HG03439 (cell line): ENCODE results near the gene OR6M1.
A peak's percentile ranks its signal among the peaks of the same experiment; 100 is the strongest.

Source experiments
- ATAC-seq: cut with Tn5 transposase; IDR thresholded peaks from one replicate; pipeline ENCODE4 v1.9.1; 2021; ENCODE audit warnings: mild to moderate bottlenecking, moderate library complexity; ENCODE audit not compliant: unreplicated experiment

Gene OR6M1

DNA sequence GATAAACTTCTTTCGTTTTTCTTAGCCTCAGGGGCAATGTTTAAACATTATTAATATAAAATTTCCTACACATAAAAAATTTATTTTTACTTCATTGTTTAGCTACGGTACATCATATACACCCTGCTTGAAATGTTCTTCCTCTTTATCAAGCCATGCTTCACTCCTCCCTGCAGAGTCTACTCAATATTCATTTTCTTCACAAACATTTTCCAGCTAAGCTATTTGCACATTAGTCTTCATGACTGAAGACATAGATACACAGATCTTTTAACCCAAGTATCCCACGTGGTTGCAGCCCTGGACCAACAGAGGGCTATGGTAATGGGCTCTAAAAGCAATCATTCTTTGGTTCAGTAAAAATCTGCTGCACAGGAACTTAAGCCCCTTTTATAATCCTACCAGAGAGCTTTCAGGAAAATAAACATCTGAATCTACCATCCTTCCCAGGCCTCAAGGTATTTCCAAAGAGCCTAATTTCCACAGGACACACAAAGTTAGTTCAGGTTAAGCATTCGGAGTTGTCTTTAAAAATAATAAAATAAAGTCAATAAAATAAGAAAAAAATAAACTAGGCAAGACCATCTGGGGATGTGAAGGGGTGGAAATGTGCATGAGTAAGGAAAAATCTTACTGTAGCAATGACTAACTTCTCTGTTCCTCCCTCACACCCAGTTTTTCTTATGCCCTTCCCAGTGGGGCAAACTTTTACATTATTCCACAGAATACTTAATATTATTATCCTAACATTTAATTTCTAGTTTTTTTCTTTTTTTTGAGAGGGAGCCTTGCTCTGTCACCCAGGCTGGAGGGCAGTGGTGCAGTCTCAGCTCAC lies 30.2 kb downstream of the OR6M1 start:
- no peak for ATAC-seq

DNA sequence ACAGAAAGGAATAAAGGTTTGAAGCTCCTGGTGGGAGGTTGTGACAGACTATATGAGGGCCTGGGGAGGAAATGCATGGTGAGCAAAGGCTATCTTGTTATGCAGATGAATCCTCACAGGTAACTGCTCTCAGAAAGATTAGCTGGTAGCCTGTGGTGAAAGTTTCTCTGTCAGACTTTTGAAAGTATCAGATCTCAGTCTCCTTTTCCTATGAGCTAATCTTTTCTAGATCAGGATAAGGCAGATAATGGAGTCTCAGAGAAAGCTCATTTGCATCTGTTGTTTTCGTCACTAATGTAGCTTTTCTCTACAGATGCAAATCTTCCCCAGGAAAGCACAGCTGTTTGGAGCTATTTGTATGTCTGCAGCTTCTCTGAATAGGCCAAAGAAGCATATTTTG lies 30.9 kb downstream of the OR6M1 start:
- ATAC-seq: no peak

DNA sequence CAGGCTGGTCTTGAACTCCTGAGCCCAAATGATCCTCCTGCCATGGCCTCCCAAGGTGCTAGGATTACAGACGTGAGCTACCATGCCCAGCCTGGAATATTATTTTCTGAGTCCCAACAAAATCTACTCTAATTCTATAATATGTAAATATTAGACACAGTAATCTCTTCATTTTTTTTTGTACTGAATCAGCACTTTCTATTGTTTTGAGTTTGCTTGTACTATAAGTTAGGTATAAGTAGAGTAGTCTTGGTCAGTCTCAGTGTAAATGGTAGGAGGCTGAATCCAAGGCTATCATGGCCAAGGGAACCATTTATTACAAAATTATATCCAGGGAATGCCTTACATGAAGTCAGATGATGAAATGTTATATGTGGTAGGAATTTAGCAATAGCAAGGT lies 32.2 kb downstream of the OR6M1 start:
- no peak for ATAC-seq

DNA sequence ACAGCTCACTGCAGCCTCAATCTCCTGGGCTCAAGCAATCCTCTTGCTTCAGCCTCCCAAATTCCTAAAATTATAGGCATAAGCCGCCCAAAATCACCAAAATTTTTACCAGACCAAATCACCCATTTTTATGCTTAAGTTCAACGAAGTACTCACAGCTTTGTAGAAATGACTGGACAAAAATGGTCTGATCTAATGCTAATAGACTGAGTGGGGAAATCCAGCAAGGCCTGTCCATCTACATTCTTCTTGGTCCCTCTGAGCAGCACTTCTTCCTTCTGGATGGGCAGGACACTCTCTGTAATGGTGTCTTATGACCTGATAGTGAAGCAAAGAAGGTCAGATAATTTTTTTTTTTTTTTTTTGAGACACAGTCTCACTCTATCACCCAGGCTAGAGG lies 33.1 kb downstream of the OR6M1 start:
- ATAC-seq: no peak

DNA sequence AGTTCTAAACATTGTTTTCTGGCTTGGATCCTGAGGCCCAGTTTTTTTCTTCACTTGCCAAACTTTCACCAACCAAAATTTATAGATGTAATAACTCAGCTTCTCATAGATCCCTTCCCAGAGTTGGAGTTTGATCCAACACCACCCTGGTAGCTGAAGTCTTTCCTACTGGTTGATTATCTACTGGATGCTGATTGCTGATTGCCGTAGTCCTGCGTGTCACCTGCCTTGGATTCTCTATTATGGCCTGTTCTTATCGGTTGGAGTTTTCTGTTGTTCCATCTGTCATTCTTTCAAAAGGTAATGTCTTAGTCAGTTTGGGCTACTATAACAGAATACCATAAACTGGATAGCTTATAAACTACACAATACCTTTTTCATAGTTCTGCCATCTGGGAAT lies 34.5 kb downstream of the OR6M1 start:
- no peak for ATAC-seq

DNA sequence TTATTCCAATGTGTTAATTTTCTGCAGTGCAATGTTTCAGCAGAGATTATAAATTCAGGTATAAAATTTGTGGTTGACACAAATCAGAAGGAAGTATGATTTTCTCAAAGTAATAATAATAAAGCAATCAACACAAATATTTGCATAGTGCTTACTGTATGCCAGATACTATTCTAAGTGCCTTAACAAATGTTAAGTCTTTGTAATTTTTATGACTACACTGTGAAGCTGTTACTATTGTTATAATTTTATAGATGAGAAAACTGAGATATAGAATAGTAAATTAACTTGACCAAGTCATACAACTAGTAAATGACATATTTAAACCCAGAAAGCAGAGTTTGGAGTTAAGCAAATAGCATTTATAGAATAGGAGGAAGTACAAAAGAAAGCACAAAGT lies 35.4 kb downstream of the OR6M1 start:
- ATAC-seq: no peak

DNA sequence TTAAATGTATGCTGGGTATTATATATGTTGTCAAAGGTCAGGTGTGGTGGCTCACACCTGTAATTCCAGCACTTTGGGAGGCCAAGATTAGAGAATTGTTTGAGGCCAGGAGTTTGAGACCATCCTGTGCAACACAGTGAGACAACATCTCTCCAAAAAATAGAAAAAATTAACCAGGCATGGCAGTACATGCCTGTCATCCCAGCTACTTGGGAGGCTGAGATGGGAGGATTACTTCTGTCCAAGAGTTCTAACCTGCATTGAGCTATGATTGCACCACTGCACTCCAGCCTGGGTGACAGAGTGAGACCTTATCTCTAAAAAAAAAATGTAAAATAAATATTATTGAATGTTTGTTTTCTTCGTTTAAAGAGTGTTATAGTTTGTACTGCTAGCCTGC lies 40.5 kb downstream of the OR6M1 start:
- no peak for ATAC-seq

DNA sequence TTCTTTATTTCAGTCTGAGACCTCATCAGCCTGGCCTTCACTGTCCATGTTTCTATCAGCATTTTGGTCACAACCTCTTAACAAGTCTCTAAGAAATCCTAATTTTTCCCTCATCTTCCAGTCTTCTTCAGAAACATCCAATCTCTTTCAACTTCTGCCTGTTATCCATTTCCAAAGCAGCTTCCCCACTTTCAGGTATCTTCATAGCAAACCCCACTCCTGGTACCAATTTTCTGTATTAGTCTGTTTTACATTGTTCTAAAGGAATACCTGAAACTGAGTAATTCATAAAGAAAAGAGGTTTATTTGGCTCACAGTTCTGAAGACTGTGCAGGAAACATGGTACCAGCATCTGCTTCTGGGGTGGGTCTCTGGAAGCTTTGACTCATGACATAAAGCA lies 43.7 kb downstream of the OR6M1 start:
- no peak for ATAC-seq

DNA sequence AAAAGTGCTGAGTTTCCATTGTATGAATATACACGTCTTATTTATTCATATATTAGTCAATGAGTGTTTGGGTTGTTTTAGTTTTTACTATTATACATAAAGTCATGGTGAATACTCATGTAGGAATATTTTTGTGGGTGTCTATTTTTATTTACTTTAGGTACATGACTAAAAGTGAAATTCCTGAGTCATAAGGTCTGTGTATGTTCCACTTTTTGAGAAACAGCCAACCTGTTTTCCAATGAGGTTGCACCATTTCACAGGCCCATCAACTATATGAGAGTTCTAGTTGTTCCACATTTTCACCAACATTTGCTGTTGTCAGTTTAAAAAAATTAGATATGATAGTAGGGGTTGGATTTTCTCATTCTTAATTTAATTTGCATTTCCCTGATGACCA lies 45.3 kb downstream of the OR6M1 start:
- peak; percentile 86 for ATAC-seq

DNA sequence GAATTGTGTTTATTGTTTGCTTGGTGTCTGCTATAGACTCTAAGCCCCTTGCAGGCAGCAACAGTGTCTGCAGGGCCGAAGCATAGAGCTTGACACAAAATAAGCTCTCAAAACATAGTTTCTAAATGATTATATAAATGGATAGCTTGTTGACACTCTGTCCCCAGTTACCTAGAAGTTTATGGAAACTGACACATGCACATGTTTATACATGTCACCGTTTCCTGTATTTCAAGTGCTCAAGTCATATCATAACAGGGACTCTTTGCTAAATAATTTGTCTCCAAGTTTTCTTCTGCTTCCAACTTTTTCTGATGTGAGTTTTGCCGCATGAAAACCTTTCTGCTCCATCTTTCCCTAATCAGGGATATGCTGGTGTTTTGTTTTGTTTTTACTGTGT lies 48.2 kb downstream of the OR6M1 start:
- no peak for ATAC-seq

DNA sequence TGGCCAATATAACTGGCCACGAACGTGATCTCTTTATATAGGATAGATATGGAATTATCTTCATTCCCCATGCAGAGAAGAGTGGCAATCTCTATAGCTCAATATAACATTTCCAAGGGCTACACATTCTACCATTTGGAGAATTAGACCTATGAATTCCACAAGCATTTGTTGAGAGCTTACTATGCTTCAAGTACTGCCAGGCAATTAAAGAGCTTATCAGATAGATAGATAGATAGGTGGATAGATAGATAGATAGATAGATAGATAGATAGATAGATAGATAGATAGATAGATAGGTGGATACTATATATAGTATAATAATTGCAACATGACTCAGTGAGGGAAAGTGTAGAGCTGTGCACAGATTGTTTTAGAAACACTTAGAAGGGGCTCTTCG lies 50.3 kb downstream of the OR6M1 start:
- ATAC-seq: no peak
